ENCODE data around the gene SEZ6L2.

DNA sequence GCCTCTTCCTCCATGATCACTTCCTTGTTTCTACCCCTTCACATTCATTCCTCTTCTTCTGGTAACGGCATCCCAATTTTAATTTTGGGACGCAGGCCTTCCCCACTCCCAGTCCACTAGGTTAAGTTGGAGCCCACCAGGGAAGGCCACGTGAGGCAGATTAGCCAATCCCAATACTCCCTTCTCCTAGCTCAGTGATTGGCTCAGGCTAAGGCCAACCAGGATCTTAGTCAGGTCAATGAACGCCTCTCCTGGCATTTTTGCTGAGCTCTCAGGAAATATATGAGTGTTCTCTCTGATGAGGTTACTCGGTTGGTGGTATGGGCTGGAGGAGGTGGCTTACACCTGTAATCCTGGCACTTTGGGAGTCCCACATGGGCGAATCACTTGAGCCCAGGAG, 15.4 kb downstream of the SEZ6L2 start:
- TF ChIP-seq, protein P1, sequence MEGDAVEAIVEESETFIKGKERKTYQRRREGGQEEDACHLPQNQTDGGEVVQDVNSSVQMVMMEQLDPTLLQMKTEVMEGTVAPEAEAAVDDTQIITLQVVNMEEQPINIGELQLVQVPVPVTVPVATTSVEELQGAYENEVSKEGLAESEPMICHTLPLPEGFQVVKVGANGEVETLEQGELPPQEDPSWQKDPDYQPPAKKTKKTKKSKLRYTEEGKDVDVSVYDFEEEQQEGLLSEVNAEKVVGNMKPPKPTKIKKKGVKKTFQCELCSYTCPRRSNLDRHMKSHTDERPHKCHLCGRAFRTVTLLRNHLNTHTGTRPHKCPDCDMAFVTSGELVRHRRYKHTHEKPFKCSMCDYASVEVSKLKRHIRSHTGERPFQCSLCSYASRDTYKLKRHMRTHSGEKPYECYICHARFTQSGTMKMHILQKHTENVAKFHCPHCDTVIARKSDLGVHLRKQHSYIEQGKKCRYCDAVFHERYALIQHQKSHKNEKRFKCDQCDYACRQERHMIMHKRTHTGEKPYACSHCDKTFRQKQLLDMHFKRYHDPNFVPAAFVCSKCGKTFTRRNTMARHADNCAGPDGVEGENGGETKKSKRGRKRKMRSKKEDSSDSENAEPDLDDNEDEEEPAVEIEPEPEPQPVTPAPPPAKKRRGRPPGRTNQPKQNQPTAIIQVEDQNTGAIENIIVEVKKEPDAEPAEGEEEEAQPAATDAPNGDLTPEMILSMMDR (IDR thresholded peaks at IDR 0.05) = no peak
- TF ChIP-seq POLR2A (IDR thresholded peaks at IDR 0.05) (no peak), POLR2AphosphoS5 (IDR thresholded peaks at IDR 0.05) (no peak)

Data from breast epithelium (tissue), 3 donors.